H4 (cell line): ENCODE measurements around the gene LMF1. TPM values are rescaled to one million over a fixed set of nuclear protein-coding genes. Genes with fewer than 3 reads are reported as not detected.

Experiments
- DNase-seq: peaks from one replicate; pipeline ENCODE4 v3.0.0-alpha.2; 2015; ENCODE audit warnings: low spot score
- total RNA-seq: library from RNA; depleted of rRNA; stranded (reverse); fragments of >200 nt; shearing (Covaris generic); gene quantifications from 2 replicates; pipeline ENCODE4 v1.2.3, GENCODE V29; 2014; rRNA removed

LMF1 gene
- total RNA-seq, 1 experiment from 2014 or later = 31.1 TPM

- DNase-seq = no peak
Measured at GRCh38 chr16:813916-814412, 156.8 kb downstream of the LMF1 start.

- no peak for DNase-seq
Measured at GRCh38 chr16:813204-813915, 157.4 kb downstream of the LMF1 start.

- no peak for DNase-seq
Measured at GRCh38 chr16:808085-808386, 162.7 kb downstream of the LMF1 start.

- peak; percentile 94 for DNase-seq
Measured at GRCh38 chr16:807347-808084, 163.3 kb downstream of the LMF1 start.

GRCh38 chr16:805474-805873, 165.3 kb downstream of the LMF1 start:
- DNase-seq = no peak

GRCh38 chr16:804193-805048, 166.4 kb downstream of the LMF1 start:
- no peak for DNase-seq

GRCh38 chr16:803754-804080, 167.1 kb downstream of the LMF1 start:
- DNase-seq = no peak

Other genes with a start within 250 kb of the LMF1 start
- gene ANTKMT, start 249.8 kb downstream of the LMF1 start, total RNA-seq = 10.9 and 22.8 TPM in 2 replicates
- gene CCDC78, start 244.5 kb downstream of the LMF1 start, total RNA-seq = 0.23 TPM in 1 of 2 replicates, not detected in the other
- 4.1 and 14.5 TPM in 2 replicates for gene HAGHL, start 243.9 kb downstream of the LMF1 start, total RNA-seq
- 15.0 and 18.5 TPM in 2 replicates for gene CIAO3, start 230.0 kb downstream of the LMF1 start, total RNA-seq
- not detected in 2 replicates for gene MSLN, start 210.2 kb downstream of the LMF1 start, total RNA-seq
- 18.6 and 19.6 TPM in 2 replicates for gene RPUSD1, start 182.6 kb downstream of the LMF1 start, total RNA-seq
- gene CHTF18, start 182.4 kb downstream of the LMF1 start, total RNA-seq = 6.1 and 7.9 TPM in 2 replicates
- gene GNG13, start 170.2 kb downstream of the LMF1 start, total RNA-seq = not detected in 2 replicates
- 0.12 and 0.35 TPM in 2 replicates for gene SOX8, start 10.8 kb upstream of the LMF1 start, total RNA-seq
- not detected in 2 replicates for gene SSTR5, start 101.8 kb upstream of the LMF1 start, total RNA-seq
- gene C1QTNF8, start 125.3 kb upstream of the LMF1 start, total RNA-seq = not detected in 2 replicates
- gene CACNA1H, start 182.1 kb upstream of the LMF1 start, total RNA-seq = 1.4 and 2.0 TPM in 2 replicates